Measurements from ENCODE around the gene SLC15A3.

SLC15A3 gene

GRCh38 chr11:60945295-60945667 is 6.7 kb downstream of the SLC15A3 start:
- Histone ChIP-seq H3K4me3 (ENCODE audit: low read depth, low read length) (no peak overlapping the region), H3K27me3 (replicated peaks) (no peaks in the 10 kb centered on the region), H3K36me3 (replicated peaks) (no peaks in the 10 kb centered on the region), H3K27ac (no peak overlapping the region)
- in situ Hi-C loops (cut with HindIII; ENCODE audit: low pct_ligation_motif_present, low sequenced_read_pairs): no loop called here
- no peak for TF ChIP-seq CTCF (IDR thresholded peaks at IDR 0.05; ENCODE audit: low read depth, low read length, missing control alignments)
- DNase-seq: no peak

- no peak for DNase-seq
- Histone ChIP-seq H3K4me3 (ENCODE audit: low read depth, low read length) (no peak overlapping the region), H3K27ac (no peak overlapping the region), H3K27me3 (replicated peaks) (no peaks in the 10 kb centered on the region), H3K36me3 (replicated peaks) (no peaks in the 10 kb centered on the region)
- peak; percentile 62 for TF ChIP-seq CTCF (IDR thresholded peaks at IDR 0.05; ENCODE audit: low read depth, low read length, missing control alignments)
- in situ Hi-C loops (cut with HindIII; ENCODE audit: low pct_ligation_motif_present, low sequenced_read_pairs): no loop called here
Observed at GRCh38 chr11:60944490-60945294, 7.3 kb downstream of the SLC15A3 start.

GRCh38 chr11:60942970-60943565 is 8.9 kb downstream of the SLC15A3 start:
- DNase-seq: no peak
- in situ Hi-C loops (cut with HindIII; ENCODE audit: low pct_ligation_motif_present, low sequenced_read_pairs): no loop called here
- Histone ChIP-seq H3K4me3 (ENCODE audit: low read depth, low read length) (no peak overlapping the region), H3K27me3 (replicated peaks) (no peaks in the 10 kb centered on the region), H3K36me3 (replicated peaks) (no peaks in the 10 kb centered on the region), H3K27ac (no peak overlapping the region)
- TF ChIP-seq CTCF (IDR thresholded peaks at IDR 0.05; ENCODE audit: low read depth, low read length, missing control alignments): no peak

- in situ Hi-C loops (cut with HindIII; ENCODE audit: low pct_ligation_motif_present, low sequenced_read_pairs): no loop called here
- no peak overlapping the region for H3K4me3 ChIP-seq (ENCODE audit: low read depth, low read length)
- no peaks in the 10 kb centered on the region for H3K36me3 ChIP-seq (replicated peaks)
- no peak overlapping the region for H3K27ac ChIP-seq
- no peaks in the 10 kb centered on the region for H3K27me3 ChIP-seq (replicated peaks)
- no peak for DNase-seq
- no peak for TF ChIP-seq CTCF (IDR thresholded peaks at IDR 0.05; ENCODE audit: low read depth, low read length, missing control alignments)
Observed at GRCh38 chr11:60942219-60942618, 9.8 kb downstream of the SLC15A3 start.

- in situ Hi-C loops (cut with HindIII; ENCODE audit: low pct_ligation_motif_present, low sequenced_read_pairs): no loop called here
- no peak for DNase-seq
- TF ChIP-seq CTCF (IDR thresholded peaks at IDR 0.05; ENCODE audit: low read depth, low read length, missing control alignments): no peak
- no peak overlapping the region for H3K27ac ChIP-seq
- no peaks in the 10 kb centered on the region for H3K27me3 ChIP-seq (replicated peaks)
- no peak overlapping the region for H3K4me3 ChIP-seq (ENCODE audit: low read depth, low read length)
- no peaks in the 10 kb centered on the region for H3K36me3 ChIP-seq (replicated peaks)
Observed at GRCh38 chr11:60941371-60942119, 10.4 kb downstream of the SLC15A3 start.

All from brain microvascular endothelial cell (primary cell).